ENCODE results near the gene STIMATE. TPM values are rescaled to one million over a fixed set of nuclear protein-coding genes. Genes with fewer than 3 reads are reported as not detected.

Gene STIMATE
- total and polyA plus RNA-seq, 2 experiments from 2014 or later, result 7.3 to 17.4 TPM

GRCh38 chr3:52904552-52904951, 7.2 kb upstream of the STIMATE start:
- Histone ChIP-seq H3K36me3 (no peaks in the 10 kb centered on the region), H3K4me3 (no peak overlapping the region), H3K27ac (no peak overlapping the region), H3K4me1 (ENCODE audit: low read depth) (no peaks in the 10 kb centered on the region), H3K9me3 (ENCODE audit: low read depth) (no peaks in the 10 kb centered on the region), H3K27me3 (no peaks in the 10 kb centered on the region)
- no peak for DNase-seq (ENCODE audit: low read depth in 1 of 2, low spot score in 1 of 2)
- TF ChIP-seq CTCF (IDR thresholded peaks at IDR 0.05; ENCODE audit: low read depth, low read length), result no peak

- no peak overlapping the region for H3K4me3 ChIP-seq
- H3K4me1 ChIP-seq (ENCODE audit: low read depth), result no peaks in the 10 kb centered on the region
- no peak for DNase-seq (ENCODE audit: low read depth in 1 of 2, low spot score in 1 of 2)
- no peaks in the 10 kb centered on the region for H3K9me3 ChIP-seq (ENCODE audit: low read depth)
- no peak overlapping the region for H3K27ac ChIP-seq
- H3K36me3 ChIP-seq, result no peaks in the 10 kb centered on the region
- no peak for TF ChIP-seq CTCF (IDR thresholded peaks at IDR 0.05; ENCODE audit: low read depth, low read length)
- H3K27me3 ChIP-seq, result no peaks in the 10 kb centered on the region
These were observed 6.7 kb upstream of the STIMATE start for GRCh38 chr3:52904000-52904399.

GRCh38 chr3:52896613-52897012, 735 bp downstream of the STIMATE start:
- Histone ChIP-seq H3K4me3 (peak overlapping the region; percentile 57), H3K4me1 (ENCODE audit: low read depth) (peaks cover 6% of the 10 kb centered on the region), H3K36me3 (no peaks in the 10 kb centered on the region), H3K9me3 (ENCODE audit: low read depth) (no peaks in the 10 kb centered on the region), H3K27me3 (peaks cover 4% of the 10 kb centered on the region), H3K27ac (no peak overlapping the region)
- no peak for TF ChIP-seq CTCF (IDR thresholded peaks at IDR 0.05; ENCODE audit: low read depth, low read length)
- peak in 1 of 2 donors; percentile 10 for DNase-seq (ENCODE audit: low read depth in 1 of 2, low spot score in 1 of 2)

- Histone ChIP-seq H3K27me3 (peaks cover 4% of the 10 kb centered on the region), H3K9me3 (ENCODE audit: low read depth) (no peaks in the 10 kb centered on the region), H3K4me3 (no peak overlapping the region), H3K36me3 (no peaks in the 10 kb centered on the region), H3K4me1 (ENCODE audit: low read depth) (peaks cover 6% of the 10 kb centered on the region), H3K27ac (no peak overlapping the region)
- no peak for DNase-seq (ENCODE audit: low read depth in 1 of 2, low spot score in 1 of 2)
- no peak for TF ChIP-seq CTCF (IDR thresholded peaks at IDR 0.05; ENCODE audit: low read depth, low read length)
These were observed 1.2 kb downstream of the STIMATE start for GRCh38 chr3:52896151-52896550.

- Histone ChIP-seq H3K27me3 (peaks cover 4% of the 10 kb centered on the region), H3K27ac (no peak overlapping the region), H3K36me3 (no peaks in the 10 kb centered on the region), H3K4me3 (no peak overlapping the region), H3K4me1 (ENCODE audit: low read depth) (peaks cover 6% of the 10 kb centered on the region), H3K9me3 (ENCODE audit: low read depth) (no peaks in the 10 kb centered on the region)
- no peak for DNase-seq (ENCODE audit: low read depth in 1 of 2, low spot score in 1 of 2)
- no peak for TF ChIP-seq CTCF (IDR thresholded peaks at IDR 0.05; ENCODE audit: low read depth, low read length)
These were observed 1.9 kb downstream of the STIMATE start for GRCh38 chr3:52895418-52895817.

GRCh38 chr3:52894756-52895155, 2.6 kb downstream of the STIMATE start:
- DNase-seq (ENCODE audit: low read depth in 1 of 2, low spot score in 1 of 2), result no peak
- no peak for TF ChIP-seq CTCF (IDR thresholded peaks at IDR 0.05; ENCODE audit: low read depth, low read length)

More at GRCh38 chr3:52894756-52895155, 2.6 kb downstream of the STIMATE start:
- H3K27me3 ChIP-seq, result peaks cover 4% of the 10 kb centered on the region
- H3K9me3 ChIP-seq (ENCODE audit: low read depth), result no peaks in the 10 kb centered on the region
- H3K4me1 ChIP-seq (ENCODE audit: low read depth), result peaks cover 6% of the 10 kb centered on the region
- no peaks in the 10 kb centered on the region for H3K36me3 ChIP-seq
- no peak overlapping the region for H3K27ac ChIP-seq
- H3K4me3 ChIP-seq, result no peak overlapping the region

All from cardiac muscle cell (in vitro differentiated cells and primary cell).